Measurements from ENCODE around the gene CES2. TPM values are rescaled to one million over a fixed set of nuclear protein-coding genes. Genes with fewer than 3 reads are reported as not detected.

CES2 gene
- polyA plus RNA-seq, 1 of the 3 experiments (the other 2 are of a cell fraction), result 33.1 TPM

DNA sequence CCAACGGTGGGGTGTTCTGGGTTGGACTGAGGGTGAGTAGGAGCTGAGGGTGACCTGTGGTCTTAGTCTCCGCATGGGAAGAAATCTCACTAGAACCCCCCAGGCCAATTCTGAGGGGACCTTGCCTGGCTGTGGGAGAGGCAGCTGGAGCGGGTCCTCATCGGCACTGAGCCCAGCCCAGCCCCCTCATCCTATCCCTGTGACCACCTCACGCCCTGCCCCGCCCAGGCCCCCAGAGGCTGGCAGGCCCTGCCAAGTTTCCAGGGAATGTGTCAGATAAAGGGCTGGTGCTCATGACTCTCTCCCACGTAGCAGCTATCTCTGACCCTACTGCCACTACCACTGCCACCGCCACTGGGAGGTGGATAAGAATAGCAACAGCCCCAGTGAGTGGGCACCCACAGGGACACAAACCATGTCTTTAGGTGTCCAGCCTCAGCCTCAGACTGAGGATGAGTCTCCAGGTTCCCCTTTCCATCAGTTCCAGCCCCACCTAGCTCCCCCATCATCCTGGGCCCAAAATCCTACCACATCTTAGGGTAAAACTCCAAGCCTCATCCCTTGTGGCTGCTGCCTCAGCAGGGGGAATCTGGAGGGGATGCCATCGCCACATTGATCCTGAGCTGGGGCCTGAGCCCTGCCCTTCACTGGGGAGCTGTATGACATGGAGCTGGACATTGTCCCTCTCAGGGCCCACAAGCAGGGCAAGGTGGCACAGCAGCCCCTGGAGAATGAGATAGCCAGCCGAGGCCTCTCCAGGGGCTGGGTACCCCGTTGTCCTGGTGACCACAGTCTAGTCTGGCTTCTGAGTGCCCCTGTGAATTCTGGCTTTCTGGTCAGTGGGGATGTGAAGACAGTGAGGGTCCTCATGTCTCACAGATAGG is 31.5 kb upstream of the CES2 start:
- H3K4me3 ChIP-seq (ENCODE audit: low read depth in 2 of 2, low read length in 1 of 2), result no peak overlapping the region
- peaks cover 2% of the 10 kb centered on the region for H3F3A ChIP-seq (replicated peaks; ENCODE audit: insufficient read depth)
- no peak overlapping the region for H3K4me2 ChIP-seq
- CTCF ChIA-PET, result interaction anchor here (1.0 to 4.9 kb wide), 6 partner anchors 8 to 252 kb away, joined by 3 to 41 read pairs (median 6); partner anchors contain the start of gene CES3
- 79% methylated on average over 6 of the region's 11 CpGs for WGBS (ENCODE audit: low lambda C conversion rate)
- H3K36me3 ChIP-seq (replicated peaks in 1 of 2; ENCODE audit: control insufficient read depth in 1 of 2, insufficient read depth in 2 of 2, low read length in 1 of 2), result no peaks in the 10 kb centered on the region
- POLR2A ChIA-PET, result interaction anchor here (0.9 kb wide), 1 partner anchor 27 kb away, joined by 3 read pairs; no protein-coding TSS in a partner anchor
- TF ChIP-seq GABPA (IDR thresholded peaks at IDR 0.05; ENCODE audit: low read depth) (no peak), GATA2 (CRISPR knock-in tag; IDR thresholded peaks at IDR 0.05) (no peak), FOSL2 (IDR thresholded peaks at IDR 0.05; ENCODE audit: borderline replicate concordance, low read depth) (no peak), CHD2 (IDR thresholded peaks at IDR 0.05; ENCODE audit: low read length, partially characterized antibody) (no peak), FOXJ3 (CRISPR knock-in tag; IDR thresholded peaks at IDR 0.05) (no peak), TCF12 (IDR thresholded peaks at IDR 0.05) (no peak)
- TF ChIP-seq, protein P1, sequence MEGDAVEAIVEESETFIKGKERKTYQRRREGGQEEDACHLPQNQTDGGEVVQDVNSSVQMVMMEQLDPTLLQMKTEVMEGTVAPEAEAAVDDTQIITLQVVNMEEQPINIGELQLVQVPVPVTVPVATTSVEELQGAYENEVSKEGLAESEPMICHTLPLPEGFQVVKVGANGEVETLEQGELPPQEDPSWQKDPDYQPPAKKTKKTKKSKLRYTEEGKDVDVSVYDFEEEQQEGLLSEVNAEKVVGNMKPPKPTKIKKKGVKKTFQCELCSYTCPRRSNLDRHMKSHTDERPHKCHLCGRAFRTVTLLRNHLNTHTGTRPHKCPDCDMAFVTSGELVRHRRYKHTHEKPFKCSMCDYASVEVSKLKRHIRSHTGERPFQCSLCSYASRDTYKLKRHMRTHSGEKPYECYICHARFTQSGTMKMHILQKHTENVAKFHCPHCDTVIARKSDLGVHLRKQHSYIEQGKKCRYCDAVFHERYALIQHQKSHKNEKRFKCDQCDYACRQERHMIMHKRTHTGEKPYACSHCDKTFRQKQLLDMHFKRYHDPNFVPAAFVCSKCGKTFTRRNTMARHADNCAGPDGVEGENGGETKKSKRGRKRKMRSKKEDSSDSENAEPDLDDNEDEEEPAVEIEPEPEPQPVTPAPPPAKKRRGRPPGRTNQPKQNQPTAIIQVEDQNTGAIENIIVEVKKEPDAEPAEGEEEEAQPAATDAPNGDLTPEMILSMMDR (IDR thresholded peaks at IDR 0.05), result no peak
- TF ChIP-seq, protein P2, sequence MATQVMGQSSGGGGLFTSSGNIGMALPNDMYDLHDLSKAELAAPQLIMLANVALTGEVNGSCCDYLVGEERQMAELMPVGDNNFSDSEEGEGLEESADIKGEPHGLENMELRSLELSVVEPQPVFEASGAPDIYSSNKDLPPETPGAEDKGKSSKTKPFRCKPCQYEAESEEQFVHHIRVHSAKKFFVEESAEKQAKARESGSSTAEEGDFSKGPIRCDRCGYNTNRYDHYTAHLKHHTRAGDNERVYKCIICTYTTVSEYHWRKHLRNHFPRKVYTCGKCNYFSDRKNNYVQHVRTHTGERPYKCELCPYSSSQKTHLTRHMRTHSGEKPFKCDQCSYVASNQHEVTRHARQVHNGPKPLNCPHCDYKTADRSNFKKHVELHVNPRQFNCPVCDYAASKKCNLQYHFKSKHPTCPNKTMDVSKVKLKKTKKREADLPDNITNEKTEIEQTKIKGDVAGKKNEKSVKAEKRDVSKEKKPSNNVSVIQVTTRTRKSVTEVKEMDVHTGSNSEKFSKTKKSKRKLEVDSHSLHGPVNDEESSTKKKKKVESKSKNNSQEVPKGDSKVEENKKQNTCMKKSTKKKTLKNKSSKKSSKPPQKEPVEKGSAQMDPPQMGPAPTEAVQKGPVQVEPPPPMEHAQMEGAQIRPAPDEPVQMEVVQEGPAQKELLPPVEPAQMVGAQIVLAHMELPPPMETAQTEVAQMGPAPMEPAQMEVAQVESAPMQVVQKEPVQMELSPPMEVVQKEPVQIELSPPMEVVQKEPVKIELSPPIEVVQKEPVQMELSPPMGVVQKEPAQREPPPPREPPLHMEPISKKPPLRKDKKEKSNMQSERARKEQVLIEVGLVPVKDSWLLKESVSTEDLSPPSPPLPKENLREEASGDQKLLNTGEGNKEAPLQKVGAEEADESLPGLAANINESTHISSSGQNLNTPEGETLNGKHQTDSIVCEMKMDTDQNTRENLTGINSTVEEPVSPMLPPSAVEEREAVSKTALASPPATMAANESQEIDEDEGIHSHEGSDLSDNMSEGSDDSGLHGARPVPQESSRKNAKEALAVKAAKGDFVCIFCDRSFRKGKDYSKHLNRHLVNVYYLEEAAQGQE (IDR thresholded peaks at IDR 0.05; ENCODE audit: low read depth, low read length), result no peak
- TF ChIP-seq, protein P3, sequence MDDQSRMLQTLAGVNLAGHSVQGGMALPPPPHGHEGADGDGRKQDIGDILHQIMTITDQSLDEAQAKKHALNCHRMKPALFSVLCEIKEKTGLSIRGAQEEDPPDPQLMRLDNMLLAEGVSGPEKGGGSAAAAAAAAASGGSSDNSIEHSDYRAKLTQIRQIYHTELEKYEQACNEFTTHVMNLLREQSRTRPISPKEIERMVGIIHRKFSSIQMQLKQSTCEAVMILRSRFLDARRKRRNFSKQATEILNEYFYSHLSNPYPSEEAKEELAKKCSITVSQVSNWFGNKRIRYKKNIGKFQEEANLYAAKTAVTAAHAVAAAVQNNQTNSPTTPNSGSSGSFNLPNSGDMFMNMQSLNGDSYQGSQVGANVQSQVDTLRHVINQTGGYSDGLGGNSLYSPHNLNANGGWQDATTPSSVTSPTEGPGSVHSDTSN (IDR thresholded peaks at IDR 0.05), result no peak
- TF ChIP-seq, protein P4, sequence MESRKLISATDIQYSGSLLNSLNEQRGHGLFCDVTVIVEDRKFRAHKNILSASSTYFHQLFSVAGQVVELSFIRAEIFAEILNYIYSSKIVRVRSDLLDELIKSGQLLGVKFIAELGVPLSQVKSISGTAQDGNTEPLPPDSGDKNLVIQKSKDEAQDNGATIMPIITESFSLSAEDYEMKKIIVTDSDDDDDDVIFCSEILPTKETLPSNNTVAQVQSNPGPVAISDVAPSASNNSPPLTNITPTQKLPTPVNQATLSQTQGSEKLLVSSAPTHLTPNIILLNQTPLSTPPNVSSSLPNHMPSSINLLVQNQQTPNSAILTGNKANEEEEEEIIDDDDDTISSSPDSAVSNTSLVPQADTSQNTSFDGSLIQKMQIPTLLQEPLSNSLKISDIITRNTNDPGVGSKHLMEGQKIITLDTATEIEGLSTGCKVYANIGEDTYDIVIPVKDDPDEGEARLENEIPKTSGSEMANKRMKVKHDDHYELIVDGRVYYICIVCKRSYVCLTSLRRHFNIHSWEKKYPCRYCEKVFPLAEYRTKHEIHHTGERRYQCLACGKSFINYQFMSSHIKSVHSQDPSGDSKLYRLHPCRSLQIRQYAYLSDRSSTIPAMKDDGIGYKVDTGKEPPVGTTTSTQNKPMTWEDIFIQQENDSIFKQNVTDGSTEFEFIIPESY (IDR thresholded peaks at IDR 0.05; ENCODE audit: borderline replicate concordance, low read depth), result no peak
- peak; percentile 14 for DNase-seq
- H3K27ac ChIP-seq (ENCODE audit: low read depth in 2 of 2, low read length in 1 of 2), result no peak overlapping the region
- no peaks in the 10 kb centered on the region for H3K27me3 ChIP-seq (ENCODE audit: insufficient read depth)
- no peak overlapping the region for H2AFZ ChIP-seq (ENCODE audit: low read depth)
- H3K9ac ChIP-seq, result no peak overlapping the region
- H3K4me1 ChIP-seq (ENCODE audit: control insufficient read depth in 1 of 2, insufficient read depth in 2 of 2, low read depth in 1 of 2, low read length in 1 of 2), result peaks cover 16 to 19% of the 10 kb centered on the region in 2 experiments
- H3K9me3 ChIP-seq, result no peaks in the 10 kb centered on the region
- no peaks in the 10 kb centered on the region for H3K79me2 ChIP-seq (ENCODE audit: insufficient read depth)
- H4K20me1 ChIP-seq (ENCODE audit: insufficient read depth), result no peaks in the 10 kb centered on the region
- H3K9me2 ChIP-seq, result no peaks in the 10 kb centered on the region

All from SK-N-SH (cell line).